Neural cell (in vitro differentiated cells): Measurements from ENCODE around the gene FHIT. TPM values are rescaled to one million over a fixed set of nuclear protein-coding genes. Genes with fewer than 3 reads are reported as not detected.

Experiments
- H2AFZ ChIP-seq: fragments of 200-600, 300-800 bp; sonication (generic), shearing (Covaris generic); 2 replicates; pipeline ENCODE4 v1.6.0; 2014; ENCODE audit warnings: low read depth, mild to moderate bottlenecking, antibody characterized with exemption, low read length, moderate library complexity
- H3F3A ChIP-seq: fragments of 200-600 bp; shearing (Covaris generic); 2 replicates; pipeline ENCODE4 v1.6.1; 2016; ENCODE audit warnings: mild to moderate bottlenecking, moderate library complexity, mixed read lengths, antibody characterized with exemption, low read length; ENCODE audit not compliant: insufficient read depth, poor library complexity, severe bottlenecking
- H3K27ac ChIP-seq: fragments of 200-600, 300-800 bp; sonication (generic), shearing (Covaris generic); 2 replicates; pipeline ENCODE4 v1.5.1; 2014; ENCODE audit warnings: mild to moderate bottlenecking, low read length, moderate library complexity
- H3K27me3 ChIP-seq: fragments of 300-800, 200-600 bp; sonication (generic), shearing (Covaris generic); 2 replicates; pipeline ENCODE4 v1.6.0; 2014; ENCODE audit warnings: mild to moderate bottlenecking, low read depth, low read length, moderate library complexity; ENCODE audit not compliant: insufficient read depth
- H3K36me3 ChIP-seq: fragments of 300-800, 200-600 bp; sonication (generic), shearing (Covaris generic); 2 replicates; pipeline ENCODE4 v1.5.1; 2014; ENCODE audit warnings: mild to moderate bottlenecking, antibody characterized with exemption, low read length, moderate library complexity; ENCODE audit not compliant: insufficient read depth
- H3K4me2 ChIP-seq: fragments of 300-800, 200-600 bp; sonication (generic), shearing (Covaris generic); 2 replicates; pipeline ENCODE4 v1.6.0; 2014; ENCODE audit warnings: mild to moderate bottlenecking, low read length
- H3K4me3 ChIP-seq: fragments of 300-800, 200-600 bp; sonication (generic), shearing (Covaris generic); 2 replicates; pipeline ENCODE4 v1.5.1; 2014; ENCODE audit warnings: mild to moderate bottlenecking, low read length, moderate library complexity
- H3K79me2 ChIP-seq: fragments of 200-600 bp; shearing (Covaris generic); replicated peaks from 2 replicates; pipeline ENCODE4 v1.6.0; 2014; ENCODE audit warnings: mild to moderate bottlenecking, low read length, moderate library complexity; ENCODE audit not compliant: insufficient read depth
- H3K9ac ChIP-seq: fragments of 300-800, 200-600 bp; sonication (generic), shearing (Covaris generic); 2 replicates; pipeline ENCODE4 v1.6.1; 2016; ENCODE audit warnings: mild to moderate bottlenecking, low read length, mixed read lengths
- H3K9me2 ChIP-seq: fragments of 200-600 bp; shearing (Covaris generic); 2 replicates; pipeline ENCODE4 v1.6.1; 2016; ENCODE audit warnings: mild to moderate bottlenecking, low read length, mixed read lengths; ENCODE audit not compliant: insufficient read depth
- H3K9me3 ChIP-seq: fragments of 200-600, 300-800 bp; sonication (generic), shearing (Covaris generic); 2 replicates; pipeline ENCODE4 v1.6.1; 2016; ENCODE audit warnings: mild to moderate bottlenecking, mixed run types, low read length, moderate library complexity, mixed read lengths
- H4K20me1 ChIP-seq: fragments of 200-600 bp; shearing (Covaris generic); 2 replicates; pipeline ENCODE4 v1.6.1; 2016; ENCODE audit warnings: mild to moderate bottlenecking, mixed run types; ENCODE audit not compliant: insufficient read depth
- CTCF ChIP-seq: fragments of 450-650 bp; IDR thresholded peaks from 2 replicates; pipeline ENCODE4 v1.5.1; 2014; ENCODE audit warnings: antibody characterized with exemption, mild to moderate bottlenecking, moderate library complexity; ENCODE audit not compliant: poor library complexity, severe bottlenecking
- EP300 ChIP-seq: fragments of 450-650 bp; conservative IDR thresholded peaks from 2 replicates; pipeline ENCODE4 v1.6.1; 2014; ENCODE audit warnings: antibody characterized with exemption, mild to moderate bottlenecking, moderate library complexity; ENCODE audit not compliant: poor library complexity, severe bottlenecking
- EZH2 ChIP-seq: fragments of 200-600, 300-800 bp; shearing (Covaris generic), sonication (generic); IDR thresholded peaks from 2 replicates; pipeline ENCODE4 v1.6.1; 2014; ENCODE audit warnings: antibody characterized with exemption, low read length, borderline replicate concordance, mild to moderate bottlenecking; ENCODE audit not compliant: insufficient read depth, poor library complexity, severe bottlenecking
- MXI1 ChIP-seq: fragments of 450-650 bp; conservative IDR thresholded peaks from 2 replicates; pipeline ENCODE4 v1.6.1; 2014; ENCODE audit warnings: antibody characterized with exemption, mild to moderate bottlenecking; ENCODE audit not compliant: poor library complexity, severe bottlenecking
- POLR2AphosphoS5 ChIP-seq: IDR thresholded peaks from 2 replicates; pipeline ENCODE4 v1.6.1; 2012
- RAD21 ChIP-seq: fragments of 450-650 bp; conservative IDR thresholded peaks from 2 replicates; pipeline ENCODE4 v1.6.1; 2014; ENCODE audit warnings: antibody characterized with exemption, mild to moderate bottlenecking, moderate library complexity
- SMC3 ChIP-seq: fragments of 450-650 bp; conservative IDR thresholded peaks from 2 replicates; pipeline ENCODE4 v1.6.1; 2014; ENCODE audit warnings: antibody characterized with exemption, mild to moderate bottlenecking, moderate library complexity; ENCODE audit not compliant: poor library complexity
- TAF1 ChIP-seq: IDR thresholded peaks from 2 replicates; pipeline ENCODE4 v1.6.1; 2012; ENCODE audit warnings: low read depth
- polyA plus RNA-seq: library from polyadenylated mRNA; depleted of rRNA; stranded (reverse); fragments of >200 nt; gene quantifications from 2 replicates; pipeline ENCODE4 v1.2.3, GENCODE V29; 2014
- TF ChIP-seq, protein P1 (sequence below): IDR thresholded peaks from 2 replicates; pipeline ENCODE4 v1.6.1; 2012; ENCODE audit warnings: borderline replicate concordance

The FHIT gene
- polyA plus RNA-seq, 1 donor from 2014 or later: not detected

- H3K9ac ChIP-seq: no peak overlapping the region
- H3K27ac ChIP-seq: no peak overlapping the region
- TF ChIP-seq CTCF (no peak), POLR2AphosphoS5 (no peak), TAF1 (no peak), MXI1 (no peak), EP300 (no peak), SMC3 (no peak), RAD21 (no peak), EZH2 (no peak)
- TF ChIP-seq, protein P1, sequence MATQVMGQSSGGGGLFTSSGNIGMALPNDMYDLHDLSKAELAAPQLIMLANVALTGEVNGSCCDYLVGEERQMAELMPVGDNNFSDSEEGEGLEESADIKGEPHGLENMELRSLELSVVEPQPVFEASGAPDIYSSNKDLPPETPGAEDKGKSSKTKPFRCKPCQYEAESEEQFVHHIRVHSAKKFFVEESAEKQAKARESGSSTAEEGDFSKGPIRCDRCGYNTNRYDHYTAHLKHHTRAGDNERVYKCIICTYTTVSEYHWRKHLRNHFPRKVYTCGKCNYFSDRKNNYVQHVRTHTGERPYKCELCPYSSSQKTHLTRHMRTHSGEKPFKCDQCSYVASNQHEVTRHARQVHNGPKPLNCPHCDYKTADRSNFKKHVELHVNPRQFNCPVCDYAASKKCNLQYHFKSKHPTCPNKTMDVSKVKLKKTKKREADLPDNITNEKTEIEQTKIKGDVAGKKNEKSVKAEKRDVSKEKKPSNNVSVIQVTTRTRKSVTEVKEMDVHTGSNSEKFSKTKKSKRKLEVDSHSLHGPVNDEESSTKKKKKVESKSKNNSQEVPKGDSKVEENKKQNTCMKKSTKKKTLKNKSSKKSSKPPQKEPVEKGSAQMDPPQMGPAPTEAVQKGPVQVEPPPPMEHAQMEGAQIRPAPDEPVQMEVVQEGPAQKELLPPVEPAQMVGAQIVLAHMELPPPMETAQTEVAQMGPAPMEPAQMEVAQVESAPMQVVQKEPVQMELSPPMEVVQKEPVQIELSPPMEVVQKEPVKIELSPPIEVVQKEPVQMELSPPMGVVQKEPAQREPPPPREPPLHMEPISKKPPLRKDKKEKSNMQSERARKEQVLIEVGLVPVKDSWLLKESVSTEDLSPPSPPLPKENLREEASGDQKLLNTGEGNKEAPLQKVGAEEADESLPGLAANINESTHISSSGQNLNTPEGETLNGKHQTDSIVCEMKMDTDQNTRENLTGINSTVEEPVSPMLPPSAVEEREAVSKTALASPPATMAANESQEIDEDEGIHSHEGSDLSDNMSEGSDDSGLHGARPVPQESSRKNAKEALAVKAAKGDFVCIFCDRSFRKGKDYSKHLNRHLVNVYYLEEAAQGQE: no peak
- no peaks in the 10 kb centered on the region for H3K27me3 ChIP-seq
- H2AFZ ChIP-seq: no peak overlapping the region
- H3K36me3 ChIP-seq: no peaks in the 10 kb centered on the region
- H3F3A ChIP-seq: no peaks in the 10 kb centered on the region
- H3K4me3 ChIP-seq: no peak overlapping the region
- H3K79me2 ChIP-seq: no peaks in the 10 kb centered on the region
- H4K20me1 ChIP-seq: no peaks in the 10 kb centered on the region
- no peaks in the 10 kb centered on the region for H3K9me2 ChIP-seq
- no peak overlapping the region for H3K4me2 ChIP-seq
- no peaks in the 10 kb centered on the region for H3K9me3 ChIP-seq
These were observed 1033.9 kb downstream of the FHIT start for GRCh38 chr3:60217156-60217911.

GRCh38 chr3:60216462-60217075 lies 1034.7 kb downstream of the FHIT start:
- Histone ChIP-seq H3K9me2 (no peaks in the 10 kb centered on the region), H3K79me2 (no peaks in the 10 kb centered on the region), H3K4me2 (no peak overlapping the region), H3K9ac (no peak overlapping the region), H3K27ac (no peak overlapping the region), H3K9me3 (no peaks in the 10 kb centered on the region), H3F3A (no peaks in the 10 kb centered on the region), H2AFZ (no peak overlapping the region), H4K20me1 (no peaks in the 10 kb centered on the region), H3K36me3 (no peaks in the 10 kb centered on the region), H3K27me3 (no peaks in the 10 kb centered on the region), H3K4me3 (no peak overlapping the region)
- no peak for TF ChIP-seq SMC3
- TF ChIP-seq, protein P1: no peak
- TF ChIP-seq EP300: no peak
- TF ChIP-seq TAF1: no peak
- TF ChIP-seq MXI1: no peak
- TF ChIP-seq EZH2: no peak
